IMR-90 (cell line): ENCODE measurements around the gene CHMP1A. TPM values are rescaled to one million over a fixed set of nuclear protein-coding genes. Genes with fewer than 3 reads are reported as not detected.

Experiments used
- ATAC-seq: fragments of 200-7000 bp; cut with Tn5 transposase; 2 replicates; pipeline ENCODE4 v1.9.1; 2020; ENCODE audit warnings: low read depth, mild to moderate bottlenecking, moderate library complexity
- BruUV-seq: library from RNA; stranded (reverse); fragments of 400-500 nt; replicated peaks from 2 replicates; lab custom pipeline; 2021; lab: Mats Ljungman, UMichigan
- CTCF ChIA-PET: fragments of 300-600 bp; formaldehyde crosslinking; extraction: SDS; loops from one replicate; lab custom pipeline; 2021; ENCODE audit warnings: antibody characterized with exemption; lab: Yijun Ruan, JAX
- POLR2A ChIA-PET: fragments of 300-600 bp; sonication (Branson Sonifier 250); formaldehyde crosslinking; loops from one replicate; lab custom pipeline; 2022; ENCODE audit warnings: antibody characterized with exemption; ENCODE audit not compliant: unreplicated experiment; lab: Charles Lee
- DNase-seq: peaks from one replicate; pipeline ENCODE4 v3.0.0; 2013
- H2AFZ ChIP-seq: replicated peaks from 2 replicates; pipeline ENCODE3; 2013; ENCODE audit warnings: low read length, mild to moderate bottlenecking; ENCODE audit not compliant: poor library complexity
- H2AK5ac ChIP-seq: 2 replicates; pipeline ENCODE4 v1.6.1; 2013; ENCODE audit warnings: low read depth, low read length, inconsistent platforms
- H2AK9ac ChIP-seq: replicated peaks from 2 replicates; pipeline ENCODE3; 2013; ENCODE audit warnings: mild to moderate bottlenecking, low read depth, low read length, moderate library complexity; ENCODE audit not compliant: poor library complexity
- H2BK120ac ChIP-seq: 2 replicates; pipeline ENCODE4 v1.6.1; 2013; ENCODE audit warnings: low read depth, low read length, inconsistent platforms
- H2BK15ac ChIP-seq: 3 replicates; pipeline ENCODE4 v1.6.1; 2013; ENCODE audit warnings: low read depth, low read length, inconsistent platforms
- H2BK20ac ChIP-seq: 2 replicates; pipeline ENCODE4 v1.6.1; 2013; ENCODE audit warnings: low read depth, mild to moderate bottlenecking, inconsistent platforms, low read length, moderate library complexity
- H2BK5ac ChIP-seq: 2 replicates; pipeline ENCODE4 v1.6.1; 2013; ENCODE audit warnings: mild to moderate bottlenecking, low read depth, low read length, inconsistent platforms; ENCODE audit not compliant: poor library complexity, severe bottlenecking
- H3K14ac ChIP-seq: replicated peaks from 2 replicates; pipeline ENCODE4 v1.6.1; 2013; ENCODE audit warnings: low read depth, low read length, inconsistent platforms
- H3K18ac ChIP-seq: 2 replicates; pipeline ENCODE4 v1.6.1; 2013; ENCODE audit warnings: low read depth, low read length, control low read depth
- H3K23ac ChIP-seq: 2 replicates; pipeline ENCODE4 v1.6.1; 2013; ENCODE audit warnings: low read depth, low read length, inconsistent platforms
- H3K27ac ChIP-seq: 2 replicates; pipeline ENCODE4 v1.5.1; 2013; ENCODE audit warnings: mild to moderate bottlenecking, control low read depth, low read length; ENCODE audit not compliant: insufficient read depth
- H3K27me3 ChIP-seq: 2 replicates; pipeline ENCODE4 v1.6.1; 2013; ENCODE audit warnings: low read length; ENCODE audit not compliant: control insufficient read depth, insufficient read depth
- H3K36me3 ChIP-seq: 2 replicates; pipeline ENCODE4 v1.6.1; 2013; ENCODE audit warnings: low read length, mixed read lengths; ENCODE audit not compliant: control insufficient read depth, insufficient read depth
- H3K4ac ChIP-seq: 2 replicates; pipeline ENCODE4 v1.6.1; 2013; ENCODE audit warnings: low read depth, low read length, inconsistent platforms
- H3K4me1 ChIP-seq: 2 replicates; pipeline ENCODE4 v1.6.1; 2013; ENCODE audit warnings: low read length, mixed read lengths; ENCODE audit not compliant: control insufficient read depth, insufficient read depth
- H3K4me2 ChIP-seq: 2 replicates; pipeline ENCODE4 v1.6.1; 2013; ENCODE audit warnings: low read depth, mild to moderate bottlenecking, control low read depth, low read length, moderate library complexity
- H3K4me3 ChIP-seq: 2 replicates; pipeline ENCODE4 v1.5.1; 2013; ENCODE audit warnings: low read depth, mild to moderate bottlenecking, control low read depth, low read length, moderate library complexity; ENCODE audit not compliant: insufficient read depth
- H3K56ac ChIP-seq: 2 replicates; pipeline ENCODE4 v1.6.1; 2013; ENCODE audit warnings: low read length, inconsistent platforms; ENCODE audit not compliant: insufficient read depth; ENCODE audit errors: extremely low read depth
- H3K79me1 ChIP-seq, 2 experiments: 2 replicates each; pipeline ENCODE4 v1.6.1; 2013; ENCODE audit warnings: low read length in 2 of 2, inconsistent platforms in 1 of 2, low read depth in 1 of 2
- H3K9ac ChIP-seq: 2 replicates; pipeline ENCODE4 v1.6.1; 2013; ENCODE audit warnings: low read depth, low read length, control low read depth
- H3K9me1 ChIP-seq: 2 replicates; pipeline ENCODE4 v1.6.1; 2013; ENCODE audit warnings: low read length, inconsistent platforms; ENCODE audit not compliant: insufficient read depth
- H3K9me3 ChIP-seq: 2 replicates; pipeline ENCODE4 v1.6.1; 2013; ENCODE audit warnings: low read length; ENCODE audit not compliant: control insufficient read depth, insufficient read depth
- H4K20me1 ChIP-seq: 2 replicates; pipeline ENCODE4 v1.6.1; 2013; ENCODE audit warnings: low read length, inconsistent platforms; ENCODE audit not compliant: insufficient read depth
- H4K5ac ChIP-seq: 2 replicates; pipeline ENCODE4 v1.6.1; 2013; ENCODE audit warnings: mild to moderate bottlenecking, low read depth, low read length, control low read depth
- H4K8ac ChIP-seq, 2 experiments: 2 replicates each; pipeline ENCODE4 v1.6.1; 2013; ENCODE audit warnings: low read depth in 2 of 2, low read length in 2 of 2, control low read depth in 1 of 2, inconsistent platforms in 1 of 2
- H4K91ac ChIP-seq: 2 replicates; pipeline ENCODE4 v1.6.1; 2013; ENCODE audit warnings: low read depth, low read length, inconsistent platforms; ENCODE audit not compliant: insufficient read depth
- CEBPB ChIP-seq: IDR thresholded peaks from 2 replicates; pipeline ENCODE4 v1.6.1; 2012; ENCODE audit warnings: low read depth, low read length, improper control_type of control experiment
- MAZ ChIP-seq: IDR thresholded peaks from 2 replicates; pipeline ENCODE4 v1.6.1; 2012; ENCODE audit warnings: low read depth, mild to moderate bottlenecking, low read length, improper control_type of control experiment, moderate library complexity, borderline replicate concordance
- WGBS, 2 experiments: methylation state at CpG; one replicate each; pipeline versions ENCODE4 v1.1.5 to v1.1.7; 2013; ENCODE audit warnings: missing lambda C conversion rate in 2 of 2; ENCODE audit not compliant: insufficient read length in 1 of 2; ENCODE audit errors: extremely low coverage in 2 of 2; 5-methylcytosine and 5-hydroxymethylcytosine counted together
- dilution Hi-C: fragments of 300-500 bp; cut with HindIII; formaldehyde crosslinking; loops from one replicate; pipeline ENCODE4 v1.14.3; 2018; ENCODE audit warnings: low sequenced_read_pairs; ENCODE audit not compliant: unreplicated experiment
- in situ Hi-C: fragments of 300-500 bp; cut with MboI; formaldehyde crosslinking; loops from 3 replicates; pipeline ENCODE4 v1.14.3; 2019; ENCODE audit warnings: low sequenced_read_pairs, inconsistent platforms, mixed read lengths
- intact Hi-C: fragments of 100-400 bp; cut with micrococcal nuclease; formaldehyde crosslinking; loops from 2 replicates; pipeline ENCODE4 v1.10.0; 2022
- polyA plus RNA-seq, 3 experiments: library from polyadenylated mRNA; depleted of rRNA; stranded (reverse); fragments of >200 nt; gene quantifications; 2 replicates each; pipeline ENCODE4 v1.2.3, GENCODE V29; 2012; ENCODE audit warnings: low replicate concordance in 1 of 3
- total RNA-seq: library from RNA; depleted of rRNA; stranded (reverse); fragments of >200 nt; gene quantifications from 2 replicates; pipeline ENCODE4 v1.2.3, GENCODE V29; 2012
- TF ChIP-seq, protein P1 (sequence below): fragments of 150-350 bp; IDR thresholded peaks from 2 replicates; pipeline ENCODE4 v1.6.1; 2016; ENCODE audit warnings: low read depth, mild to moderate bottlenecking, low read length, moderate library complexity, borderline replicate concordance
- TF ChIP-seq, protein P2 (sequence below): conservative IDR thresholded peaks from 2 replicates; pipeline ENCODE4 v1.5.1; 2012; ENCODE audit warnings: mild to moderate bottlenecking, low read depth, low read length, improper control_type of control experiment

The CHMP1A gene
- total and polyA plus RNA-seq, 2 of the 4 experiments (the other 2 are of a cell fraction): 97.3 to 99.8 TPM

DNA sequence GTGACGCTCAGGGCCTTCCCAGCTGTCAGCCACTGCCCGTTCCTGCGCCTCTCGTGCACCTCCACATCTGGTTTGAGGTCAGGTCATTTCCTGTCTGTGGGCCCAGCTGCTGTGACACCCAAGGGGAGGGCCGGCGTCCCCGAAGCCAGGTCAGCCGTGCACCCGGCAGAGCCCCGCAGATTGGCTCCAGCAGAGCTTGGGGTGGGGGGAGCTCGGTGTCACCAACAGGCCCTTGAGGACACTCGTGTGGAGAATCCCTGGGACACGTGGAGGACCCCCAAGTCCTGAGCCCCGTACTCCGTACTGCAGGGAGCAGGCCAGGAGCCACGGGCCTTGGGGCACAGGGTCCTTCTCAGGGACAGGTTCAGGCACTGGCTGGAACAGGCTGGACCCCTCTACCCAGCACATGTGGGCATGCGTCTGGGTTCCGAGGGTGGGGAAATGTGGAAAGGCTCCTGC is 39.2 kb upstream of the CHMP1A start:
- Histone ChIP-seq H3K23ac (no peak overlapping the region), H2BK15ac (no peak overlapping the region), H3K4me2 (no peak overlapping the region), H3K79me1 (peaks cover 5 to 20% of the 10 kb centered on the region in 2 experiments; a peak in 2 of 4 replicates), H3K4me1 (peaks cover 8% of the 10 kb centered on the region), H3K27ac (no peak overlapping the region), H4K5ac (no peak overlapping the region), H3K14ac (no peak overlapping the region), H3K4ac (no peak overlapping the region), H4K8ac (no peak overlapping the region), H3K9me3 (no peaks in the 10 kb centered on the region), H3K36me3 (peaks cover 40% of the 10 kb centered on the region), H3K4me3 (no peak overlapping the region), H3K9me1 (no peaks in the 10 kb centered on the region), H2BK5ac (no peak overlapping the region), H4K20me1 (peaks cover 32% of the 10 kb centered on the region), H2BK120ac (no peak overlapping the region), H2BK20ac (no peak overlapping the region), H2AK9ac (peak overlapping the region; percentile 85), H3K56ac (no peak overlapping the region), H3K18ac (no peak overlapping the region), H2AFZ (no peak overlapping the region), H3K27me3 (no peaks in the 10 kb centered on the region), H3K9ac (no peak overlapping the region), H2AK5ac (no peak overlapping the region), H4K91ac (no peak overlapping the region)
- ATAC-seq (no peak), DNase-seq (no peak)
- intact Hi-C loops: no loop called here
- dilution Hi-C loops: no loop called here
- TF ChIP-seq, protein P1, sequence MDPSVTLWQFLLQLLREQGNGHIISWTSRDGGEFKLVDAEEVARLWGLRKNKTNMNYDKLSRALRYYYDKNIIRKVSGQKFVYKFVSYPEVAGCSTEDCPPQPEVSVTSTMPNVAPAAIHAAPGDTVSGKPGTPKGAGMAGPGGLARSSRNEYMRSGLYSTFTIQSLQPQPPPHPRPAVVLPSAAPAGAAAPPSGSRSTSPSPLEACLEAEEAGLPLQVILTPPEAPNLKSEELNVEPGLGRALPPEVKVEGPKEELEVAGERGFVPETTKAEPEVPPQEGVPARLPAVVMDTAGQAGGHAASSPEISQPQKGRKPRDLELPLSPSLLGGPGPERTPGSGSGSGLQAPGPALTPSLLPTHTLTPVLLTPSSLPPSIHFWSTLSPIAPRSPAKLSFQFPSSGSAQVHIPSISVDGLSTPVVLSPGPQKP: no peak
- TF ChIP-seq, protein P2, sequence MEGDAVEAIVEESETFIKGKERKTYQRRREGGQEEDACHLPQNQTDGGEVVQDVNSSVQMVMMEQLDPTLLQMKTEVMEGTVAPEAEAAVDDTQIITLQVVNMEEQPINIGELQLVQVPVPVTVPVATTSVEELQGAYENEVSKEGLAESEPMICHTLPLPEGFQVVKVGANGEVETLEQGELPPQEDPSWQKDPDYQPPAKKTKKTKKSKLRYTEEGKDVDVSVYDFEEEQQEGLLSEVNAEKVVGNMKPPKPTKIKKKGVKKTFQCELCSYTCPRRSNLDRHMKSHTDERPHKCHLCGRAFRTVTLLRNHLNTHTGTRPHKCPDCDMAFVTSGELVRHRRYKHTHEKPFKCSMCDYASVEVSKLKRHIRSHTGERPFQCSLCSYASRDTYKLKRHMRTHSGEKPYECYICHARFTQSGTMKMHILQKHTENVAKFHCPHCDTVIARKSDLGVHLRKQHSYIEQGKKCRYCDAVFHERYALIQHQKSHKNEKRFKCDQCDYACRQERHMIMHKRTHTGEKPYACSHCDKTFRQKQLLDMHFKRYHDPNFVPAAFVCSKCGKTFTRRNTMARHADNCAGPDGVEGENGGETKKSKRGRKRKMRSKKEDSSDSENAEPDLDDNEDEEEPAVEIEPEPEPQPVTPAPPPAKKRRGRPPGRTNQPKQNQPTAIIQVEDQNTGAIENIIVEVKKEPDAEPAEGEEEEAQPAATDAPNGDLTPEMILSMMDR: no peak
- TF ChIP-seq CEBPB (no peak), MAZ (no peak)
- BruUV-seq: no TSS peak
- CTCF ChIA-PET: no interaction called here
- WGBS, 2 experiments: 74% methylated on average over 4 of the region's 18 CpGs; no CpG with 5 or more reads in 1 of the 2 experiments
- in situ Hi-C loops: no loop called here
- POLR2A ChIA-PET: no interaction called here
